Liver (tissue), 9 donors: ENCODE results near the gene NF1. TPM values are rescaled to one million over a fixed set of nuclear protein-coding genes. Genes with fewer than 3 reads are reported as not detected.

Source experiments
- DNase-seq: peaks from one replicate; pipeline ENCODE4 v3.0.0-alpha.2; 2017; ENCODE audit warnings: low spot score
- H3K27ac ChIP-seq, 2 donors: one replicate each; pipeline ENCODE4 v1.7.0; 2013; ENCODE audit warnings: inconsistent platforms in 2 of 2, low read length in 2 of 2, control low read depth in 1 of 2, low read depth in 1 of 2, mild to moderate bottlenecking in 1 of 2
- H3K27me3 ChIP-seq, 4 donors: one replicate each; pipeline versions ENCODE4 v1.6.1 to v1.7.0; 2013; ENCODE audit warnings: low read length in 3 of 4, inconsistent platforms in 1 of 4, mild to moderate bottlenecking in 1 of 4, moderate library complexity in 1 of 4; ENCODE audit not compliant: control insufficient read depth in 4 of 4, insufficient read depth in 4 of 4
- H3K36me3 ChIP-seq, 4 donors: one replicate each; pipeline versions ENCODE4 v1.6.1 to v1.7.0; 2013; ENCODE audit warnings: low read length in 3 of 4, mild to moderate bottlenecking in 3 of 4, low read depth in 1 of 4, moderate library complexity in 1 of 4; ENCODE audit not compliant: control insufficient read depth in 4 of 4, insufficient read depth in 3 of 4
- H3K4me1 ChIP-seq, 4 donors: one replicate each; pipeline versions ENCODE4 v1.6.1 to v1.7.0; 2013; ENCODE audit warnings: low read length in 3 of 4, mild to moderate bottlenecking in 3 of 4, moderate library complexity in 1 of 4; ENCODE audit not compliant: control insufficient read depth in 4 of 4, insufficient read depth in 4 of 4
- H3K4me3 ChIP-seq, 3 donors: one replicate each; pipeline versions ENCODE4 v1.6.1 to v1.7.0; 2013; ENCODE audit warnings: low read length in 3 of 3, control low read depth in 1 of 3, low read depth in 1 of 3, mild to moderate bottlenecking in 1 of 3
- H3K9ac ChIP-seq, 2 donors: one replicate each; pipeline ENCODE4 v1.7.0; 2013; ENCODE audit warnings: low read length in 2 of 2, mild to moderate bottlenecking in 2 of 2, moderate library complexity in 2 of 2, control low read depth in 1 of 2, low read depth in 1 of 2
- H3K9me3 ChIP-seq, 4 donors: one replicate each; pipeline versions ENCODE4 v1.6.1 to v1.7.0; 2013; ENCODE audit warnings: low read length in 3 of 4; ENCODE audit not compliant: control insufficient read depth in 4 of 4
- FOXA1 ChIP-seq: IDR thresholded peaks from 2 replicates; pipeline ENCODE4 v1.6.1; 2016; ENCODE audit warnings: antibody characterized with exemption
- FOXA2 ChIP-seq: IDR thresholded peaks from 2 replicates; pipeline ENCODE4 v1.6.1; 2016; ENCODE audit warnings: antibody characterized with exemption
- GABPA ChIP-seq, 2 donors: IDR thresholded peaks in 1 of 2; conservative IDR thresholded peaks in 1 of 2; 2 replicates each; pipeline ENCODE4 v1.6.1; 2016; ENCODE audit warnings: antibody characterized with exemption in 2 of 2, mild to moderate bottlenecking in 1 of 2, moderate library complexity in 1 of 2
- HNF4G ChIP-seq: IDR thresholded peaks from 2 replicates; pipeline ENCODE4 v1.6.1; 2016; ENCODE audit warnings: antibody characterized with exemption
- JUND ChIP-seq, 2 donors: IDR thresholded peaks; 2 replicates each; pipeline ENCODE4 v1.6.1; 2016; ENCODE audit warnings: antibody characterized with exemption in 2 of 2
- NR2F2 ChIP-seq: IDR thresholded peaks from 2 replicates; pipeline ENCODE4 v1.6.1; 2016; ENCODE audit warnings: antibody characterized with exemption
- RXRA ChIP-seq, 2 donors: IDR thresholded peaks; 2 replicates each; pipeline ENCODE4 v1.6.1; 2017 to 2018; ENCODE audit warnings: antibody characterized with exemption in 2 of 2, mild to moderate bottlenecking in 1 of 2
- SP1 ChIP-seq: IDR thresholded peaks from 2 replicates; pipeline ENCODE4 v1.6.1; 2018; ENCODE audit warnings: antibody characterized with exemption, mild to moderate bottlenecking
- TAF1 ChIP-seq: conservative IDR thresholded peaks from 2 replicates; pipeline ENCODE4 v1.6.1; 2016; ENCODE audit warnings: antibody characterized with exemption, mild to moderate bottlenecking
- YY1 ChIP-seq: IDR thresholded peaks from 2 replicates; pipeline ENCODE4 v1.6.1; 2016; ENCODE audit warnings: antibody characterized with exemption, mild to moderate bottlenecking
- WGBS: extraction: QIAGEN DNeasy Blood & Tissue Kit; methylation state at CpG from one replicate; pipeline ENCODE4 v1.1.7; 2013; 5-methylcytosine and 5-hydroxymethylcytosine counted together
- polyA plus RNA-seq, 2 donors: library from polyadenylated mRNA; stranded (reverse) in 1 of 2; unstranded in 1 of 2; fragments of 200-250 nt in 1 of 2; fragments of >200 nt in 1 of 2; fragmentation: Nextera tagmentation in 1 of 2; extraction: Ambion mirVana in 1 of 2; gene quantifications; one replicate each; pipeline versions ENCODE4 v1.2.1 to v1.2.3, GENCODE V29; 2013 to 2015
- total RNA-seq, 2 donors: library from RNA; depleted of rRNA; stranded (reverse); fragments of >200 nt; gene quantifications; one replicate each; pipeline ENCODE4 v1.2.3, GENCODE V29; 2014
- TF ChIP-seq, protein P1 (sequence below): IDR thresholded peaks from 2 replicates; pipeline ENCODE4 v1.6.1; 2016; ENCODE audit warnings: antibody characterized with exemption
- TF ChIP-seq, protein P2 (sequence below): IDR thresholded peaks from 2 replicates; pipeline ENCODE4 v1.6.1; 2016; ENCODE audit warnings: antibody characterized with exemption
- TF ChIP-seq, protein P3 (sequence below): IDR thresholded peaks from 2 replicates; pipeline ENCODE4 v1.6.1; 2016; ENCODE audit warnings: antibody characterized with exemption, mild to moderate bottlenecking
- TF ChIP-seq, protein P4 (sequence below): fragments of 150-350 bp; IDR thresholded peaks from 2 replicates; pipeline ENCODE4 v1.5.1; 2017; ENCODE audit warnings: improper control_type of control experiment, low read depth, low read length; ENCODE audit not compliant: missing input control
- donor health status: healthy.
- donor health status: healthy.
- donor health status: healthy.
- donor health status: healthy.
- donor health status: healthy.

Gene NF1
- total and polyA plus RNA-seq, 4 donors, result 4.6 to 42.6 (median 13.5) TPM

DNA sequence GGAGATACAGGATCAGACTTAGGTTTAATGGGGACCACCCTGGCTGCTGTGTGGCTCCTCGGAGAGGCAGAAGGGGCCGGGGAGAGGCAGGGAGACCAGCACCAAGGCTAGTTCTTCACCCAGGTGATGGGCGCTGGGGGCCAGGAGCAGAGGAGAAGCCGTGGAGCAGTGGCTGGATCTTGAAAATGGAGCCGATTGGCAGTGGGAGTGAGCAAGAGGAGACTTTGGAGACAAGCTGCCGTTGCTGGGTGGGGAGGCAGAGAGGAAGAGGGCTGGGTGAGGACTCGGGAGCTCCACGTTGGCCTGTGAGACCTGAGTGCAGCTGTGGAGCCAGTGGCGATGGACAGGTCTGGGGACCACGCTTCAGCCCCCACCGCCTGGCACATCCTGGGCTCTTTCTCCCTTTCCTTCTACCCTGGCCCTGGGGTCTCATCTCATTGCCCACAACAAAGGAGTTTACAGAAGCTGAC is 305.7 kb downstream of the NF1 start:
- Histone ChIP-seq H3K4me3 (no peak overlapping the region), H3K4me1 (no peaks in the 10 kb centered on the region), H3K27me3 (no peaks in the 10 kb centered on the region), H3K27ac (no peak overlapping the region), H3K9me3 (no peaks in the 10 kb centered on the region), H3K36me3 (no peaks in the 10 kb centered on the region), H3K9ac (no peak overlapping the region)
- no peak for DNase-seq
- TF ChIP-seq GABPA (IDR thresholded peaks at IDR 0.05 in 1 of 2, conservative IDR thresholded peaks at IDR 0.05 in 1 of 2) (no peak), TAF1 (no peak), NR2F2 (no peak), FOXA1 (no peak), YY1 (no peak), SP1 (no peak), FOXA2 (no peak), JUND (IDR thresholded peaks at IDR 0.05) (no peak)
- TF ChIP-seq, protein P1, sequence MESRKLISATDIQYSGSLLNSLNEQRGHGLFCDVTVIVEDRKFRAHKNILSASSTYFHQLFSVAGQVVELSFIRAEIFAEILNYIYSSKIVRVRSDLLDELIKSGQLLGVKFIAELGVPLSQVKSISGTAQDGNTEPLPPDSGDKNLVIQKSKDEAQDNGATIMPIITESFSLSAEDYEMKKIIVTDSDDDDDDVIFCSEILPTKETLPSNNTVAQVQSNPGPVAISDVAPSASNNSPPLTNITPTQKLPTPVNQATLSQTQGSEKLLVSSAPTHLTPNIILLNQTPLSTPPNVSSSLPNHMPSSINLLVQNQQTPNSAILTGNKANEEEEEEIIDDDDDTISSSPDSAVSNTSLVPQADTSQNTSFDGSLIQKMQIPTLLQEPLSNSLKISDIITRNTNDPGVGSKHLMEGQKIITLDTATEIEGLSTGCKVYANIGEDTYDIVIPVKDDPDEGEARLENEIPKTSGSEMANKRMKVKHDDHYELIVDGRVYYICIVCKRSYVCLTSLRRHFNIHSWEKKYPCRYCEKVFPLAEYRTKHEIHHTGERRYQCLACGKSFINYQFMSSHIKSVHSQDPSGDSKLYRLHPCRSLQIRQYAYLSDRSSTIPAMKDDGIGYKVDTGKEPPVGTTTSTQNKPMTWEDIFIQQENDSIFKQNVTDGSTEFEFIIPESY, result no peak
- TF ChIP-seq, protein P2, sequence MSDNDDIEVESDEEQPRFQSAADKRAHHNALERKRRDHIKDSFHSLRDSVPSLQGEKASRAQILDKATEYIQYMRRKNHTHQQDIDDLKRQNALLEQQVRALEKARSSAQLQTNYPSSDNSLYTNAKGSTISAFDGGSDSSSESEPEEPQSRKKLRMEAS, result no peak
- TF ChIP-seq, protein P3, sequence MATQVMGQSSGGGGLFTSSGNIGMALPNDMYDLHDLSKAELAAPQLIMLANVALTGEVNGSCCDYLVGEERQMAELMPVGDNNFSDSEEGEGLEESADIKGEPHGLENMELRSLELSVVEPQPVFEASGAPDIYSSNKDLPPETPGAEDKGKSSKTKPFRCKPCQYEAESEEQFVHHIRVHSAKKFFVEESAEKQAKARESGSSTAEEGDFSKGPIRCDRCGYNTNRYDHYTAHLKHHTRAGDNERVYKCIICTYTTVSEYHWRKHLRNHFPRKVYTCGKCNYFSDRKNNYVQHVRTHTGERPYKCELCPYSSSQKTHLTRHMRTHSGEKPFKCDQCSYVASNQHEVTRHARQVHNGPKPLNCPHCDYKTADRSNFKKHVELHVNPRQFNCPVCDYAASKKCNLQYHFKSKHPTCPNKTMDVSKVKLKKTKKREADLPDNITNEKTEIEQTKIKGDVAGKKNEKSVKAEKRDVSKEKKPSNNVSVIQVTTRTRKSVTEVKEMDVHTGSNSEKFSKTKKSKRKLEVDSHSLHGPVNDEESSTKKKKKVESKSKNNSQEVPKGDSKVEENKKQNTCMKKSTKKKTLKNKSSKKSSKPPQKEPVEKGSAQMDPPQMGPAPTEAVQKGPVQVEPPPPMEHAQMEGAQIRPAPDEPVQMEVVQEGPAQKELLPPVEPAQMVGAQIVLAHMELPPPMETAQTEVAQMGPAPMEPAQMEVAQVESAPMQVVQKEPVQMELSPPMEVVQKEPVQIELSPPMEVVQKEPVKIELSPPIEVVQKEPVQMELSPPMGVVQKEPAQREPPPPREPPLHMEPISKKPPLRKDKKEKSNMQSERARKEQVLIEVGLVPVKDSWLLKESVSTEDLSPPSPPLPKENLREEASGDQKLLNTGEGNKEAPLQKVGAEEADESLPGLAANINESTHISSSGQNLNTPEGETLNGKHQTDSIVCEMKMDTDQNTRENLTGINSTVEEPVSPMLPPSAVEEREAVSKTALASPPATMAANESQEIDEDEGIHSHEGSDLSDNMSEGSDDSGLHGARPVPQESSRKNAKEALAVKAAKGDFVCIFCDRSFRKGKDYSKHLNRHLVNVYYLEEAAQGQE, result no peak
- TF ChIP-seq, protein P4, sequence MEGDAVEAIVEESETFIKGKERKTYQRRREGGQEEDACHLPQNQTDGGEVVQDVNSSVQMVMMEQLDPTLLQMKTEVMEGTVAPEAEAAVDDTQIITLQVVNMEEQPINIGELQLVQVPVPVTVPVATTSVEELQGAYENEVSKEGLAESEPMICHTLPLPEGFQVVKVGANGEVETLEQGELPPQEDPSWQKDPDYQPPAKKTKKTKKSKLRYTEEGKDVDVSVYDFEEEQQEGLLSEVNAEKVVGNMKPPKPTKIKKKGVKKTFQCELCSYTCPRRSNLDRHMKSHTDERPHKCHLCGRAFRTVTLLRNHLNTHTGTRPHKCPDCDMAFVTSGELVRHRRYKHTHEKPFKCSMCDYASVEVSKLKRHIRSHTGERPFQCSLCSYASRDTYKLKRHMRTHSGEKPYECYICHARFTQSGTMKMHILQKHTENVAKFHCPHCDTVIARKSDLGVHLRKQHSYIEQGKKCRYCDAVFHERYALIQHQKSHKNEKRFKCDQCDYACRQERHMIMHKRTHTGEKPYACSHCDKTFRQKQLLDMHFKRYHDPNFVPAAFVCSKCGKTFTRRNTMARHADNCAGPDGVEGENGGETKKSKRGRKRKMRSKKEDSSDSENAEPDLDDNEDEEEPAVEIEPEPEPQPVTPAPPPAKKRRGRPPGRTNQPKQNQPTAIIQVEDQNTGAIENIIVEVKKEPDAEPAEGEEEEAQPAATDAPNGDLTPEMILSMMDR, result no peak
- 60% methylated on average over 11 of the region's 11 CpGs for WGBS

DNA sequence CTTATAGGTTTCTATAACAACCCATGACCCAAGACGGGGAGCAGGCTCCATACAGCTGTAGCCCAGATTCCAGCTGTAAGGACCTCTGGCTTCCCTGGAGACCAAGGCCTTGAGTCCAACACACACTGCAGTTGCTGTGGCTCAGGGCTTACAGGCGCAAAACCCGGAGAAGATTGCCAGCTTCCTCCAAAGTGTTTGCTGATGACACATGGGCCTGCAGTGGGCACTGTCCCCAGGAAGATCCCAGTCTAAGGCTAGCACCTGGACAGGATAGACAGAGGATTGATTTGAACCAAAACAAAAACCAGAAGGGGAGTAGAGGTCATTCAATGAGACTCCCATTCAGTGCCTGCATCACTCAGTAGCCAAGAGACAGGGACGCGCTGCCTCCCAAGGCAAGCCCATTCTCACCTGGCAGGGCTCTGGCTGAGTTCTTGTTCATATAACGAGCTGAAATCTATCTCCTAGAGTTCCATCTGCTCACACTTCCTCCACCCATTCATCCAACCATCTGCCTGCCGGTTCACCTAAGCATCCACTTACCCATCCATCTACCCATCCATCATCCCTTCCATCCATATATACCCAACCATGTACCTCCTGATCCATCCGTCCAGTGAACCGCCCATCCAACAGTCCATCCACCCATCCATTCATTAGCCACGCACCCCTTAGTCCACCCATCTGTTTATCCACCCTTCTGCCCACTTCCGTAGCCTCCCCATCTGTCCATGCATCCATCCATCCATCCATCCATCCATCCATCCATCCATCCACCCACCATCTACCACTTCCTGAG is 306.9 kb downstream of the NF1 start:
- Histone ChIP-seq H3K27ac (no peak overlapping the region), H3K4me1 (no peaks in the 10 kb centered on the region), H3K36me3 (no peaks in the 10 kb centered on the region), H3K9ac (no peak overlapping the region), H3K9me3 (no peaks in the 10 kb centered on the region), H3K27me3 (no peaks in the 10 kb centered on the region), H3K4me3 (no peak overlapping the region)
- TF ChIP-seq JUND (IDR thresholded peaks at IDR 0.05) (no peak), SP1 (no peak), NR2F2 (no peak), RXRA (IDR thresholded peaks at IDR 0.05) (no peak), HNF4G (no peak)
- TF ChIP-seq, protein P3, result no peak
- TF ChIP-seq, protein P2, result no peak
- no peak for DNase-seq
- 89% methylated on average over 11 of the region's 11 CpGs for WGBS
